ENCODE results near the gene EIF2B2. TPM values are rescaled to one million over a fixed set of nuclear protein-coding genes. Genes with fewer than 3 reads are reported as not detected.

EIF2B2 gene
- total RNA-seq, 6 donors from 2014 or later: 22.2 to 40.7 (median 32.5) TPM

- ATAC-seq (ENCODE audit: low FRiP score in 2 of 2) (no peak), DNase-seq (no peak)
- H3K27ac ChIP-seq: no peak overlapping the region
- no peaks in the 10 kb centered on the region for H3K4me1 ChIP-seq
- no peaks in the 10 kb centered on the region for H3K27me3 ChIP-seq
- WGBS, 2 donors: 72 to 80% methylated on average over 4 to 5 of the region's 5 CpGs
- no peaks in the 10 kb centered on the region for H3K9me3 ChIP-seq
- no peak for TF ChIP-seq POLR2A (IDR thresholded peaks at IDR 0.05)
- no peak for TF ChIP-seq EP300 (IDR thresholded peaks at IDR 0.05)
- no peak for TF ChIP-seq CTCF (IDR thresholded peaks at IDR 0.05)
- TF ChIP-seq POLR2AphosphoS5 (IDR thresholded peaks at IDR 0.05): no peak
- H3K36me3 ChIP-seq: no peaks in the 10 kb centered on the region
- no peak overlapping the region for H3K4me3 ChIP-seq
These were observed 41.3 kb upstream of the EIF2B2 start for GRCh38 chr14:74961238-74961911.

GRCh38 chr14:74962046-74962445, 40.7 kb upstream of the EIF2B2 start:
- H3K36me3 ChIP-seq: no peaks in the 10 kb centered on the region
- no peaks in the 10 kb centered on the region for H3K4me1 ChIP-seq
- H3K27me3 ChIP-seq: no peaks in the 10 kb centered on the region
- H3K4me3 ChIP-seq: no peak overlapping the region
- ATAC-seq (ENCODE audit: low FRiP score in 2 of 2): no peak
- TF ChIP-seq POLR2A (IDR thresholded peaks at IDR 0.05): no peak
- TF ChIP-seq CTCF (IDR thresholded peaks at IDR 0.05): no peak
- TF ChIP-seq EP300 (IDR thresholded peaks at IDR 0.05): no peak
- no peak for TF ChIP-seq POLR2AphosphoS5 (IDR thresholded peaks at IDR 0.05)
- no peaks in the 10 kb centered on the region for H3K9me3 ChIP-seq
- no peak overlapping the region for H3K27ac ChIP-seq
- no peak for DNase-seq
- 52 to 66% methylated on average over 11 of the region's 11 CpGs for WGBS, 2 donors

- Histone ChIP-seq H3K27me3 (no peaks in the 10 kb centered on the region), H3K27ac (no peak overlapping the region), H3K36me3 (no peaks in the 10 kb centered on the region), H3K4me3 (no peak overlapping the region), H3K9me3 (no peaks in the 10 kb centered on the region), H3K4me1 (no peaks in the 10 kb centered on the region)
- ATAC-seq (ENCODE audit: low FRiP score in 2 of 2) (peak; percentile 27 to 64), DNase-seq (peak in 1 of 2 donors; percentile 42)
- TF ChIP-seq POLR2AphosphoS5 (IDR thresholded peaks at IDR 0.05) (no peak), CTCF (IDR thresholded peaks at IDR 0.05) (no peak), EP300 (IDR thresholded peaks at IDR 0.05) (no peak), POLR2A (IDR thresholded peaks at IDR 0.05) (no peak)
- WGBS, 2 donors: 66% methylated on average over 8 of the region's 8 CpGs
These were observed 40.2 kb upstream of the EIF2B2 start for GRCh38 chr14:74962493-74962892.

GRCh38 chr14:74963178-74963704, 39.5 kb upstream of the EIF2B2 start:
- ATAC-seq (ENCODE audit: low FRiP score in 2 of 2) (peak in 1 of 2 donors; percentile 19), DNase-seq (no peak)
- Histone ChIP-seq H3K9me3 (no peaks in the 10 kb centered on the region), H3K36me3 (no peaks in the 10 kb centered on the region), H3K27me3 (no peaks in the 10 kb centered on the region), H3K4me3 (no peak overlapping the region), H3K27ac (no peak overlapping the region), H3K4me1 (no peaks in the 10 kb centered on the region)
- 58 to 67% methylated on average over 7 to 12 of the region's 12 CpGs for WGBS, 2 donors
- no peak for TF ChIP-seq POLR2AphosphoS5 (IDR thresholded peaks at IDR 0.05)
- no peak for TF ChIP-seq POLR2A (IDR thresholded peaks at IDR 0.05)
- TF ChIP-seq CTCF (IDR thresholded peaks at IDR 0.05): no peak
- no peak for TF ChIP-seq EP300 (IDR thresholded peaks at IDR 0.05)
